G401 (cell line): ENCODE results near the gene MGST1. TPM values are rescaled to one million over a fixed set of nuclear protein-coding genes. Genes with fewer than 3 reads are reported as not detected.

Experiments
- DNase-seq: peaks from one replicate; pipeline ENCODE4 v3.0.0-alpha.2; 2015; ENCODE audit warnings: low spot score
- in situ Hi-C: cut with HindIII; loops from 2 replicates; pipeline ENCODE4 v1.10.0; 2016; ENCODE audit warnings: low sequenced_read_pairs, mixed read lengths
- total RNA-seq: library from RNA; depleted of rRNA; stranded (reverse); fragments of >200 nt; shearing (Covaris generic); gene quantifications from 2 replicates; pipeline ENCODE4 v1.2.3, GENCODE V29; 2014; rRNA removed

The MGST1 gene
- total RNA-seq, 1 experiment from 2014 or later: not detected

DNA sequence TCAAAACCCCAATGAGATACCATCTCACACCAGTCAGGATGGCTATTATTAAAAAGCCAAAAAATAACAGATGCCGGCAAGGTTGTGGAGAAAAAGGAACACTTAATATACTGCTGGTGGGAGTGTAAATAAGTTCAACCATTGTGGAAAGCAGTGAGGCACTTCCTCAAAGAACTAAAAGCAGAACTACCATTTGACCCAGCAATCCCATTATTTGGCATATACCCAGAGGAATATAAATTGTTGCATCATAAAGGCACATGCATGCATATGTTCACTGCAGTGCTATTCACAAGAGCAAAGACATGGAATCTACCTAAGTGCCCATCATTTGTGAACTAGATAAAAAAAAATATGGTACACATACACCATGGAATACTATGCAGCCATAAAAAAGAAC lies 59.9 kb downstream of the MGST1 start:
- no peak for DNase-seq
- in situ Hi-C loops: no loop called here

Other genes with a start within 250 kb of the MGST1 start
- gene SLC15A5, start 70.0 kb upstream of the MGST1 start, total RNA-seq: not detected in 2 replicates